Stimulated activated CD4-positive, alpha-beta T cell treated with anti-CD3 and anti-CD28 coated beads, Interleukin-2, amount 100 ng/mL, for 48 hours (primary cell): ENCODE data around the gene ALDH1A2.

Experiments used
- DNase-seq, 2 donors: peaks; one replicate each; pipeline ENCODE4 v3.0.0-alpha.2; 2020

Gene ALDH1A2

DNA sequence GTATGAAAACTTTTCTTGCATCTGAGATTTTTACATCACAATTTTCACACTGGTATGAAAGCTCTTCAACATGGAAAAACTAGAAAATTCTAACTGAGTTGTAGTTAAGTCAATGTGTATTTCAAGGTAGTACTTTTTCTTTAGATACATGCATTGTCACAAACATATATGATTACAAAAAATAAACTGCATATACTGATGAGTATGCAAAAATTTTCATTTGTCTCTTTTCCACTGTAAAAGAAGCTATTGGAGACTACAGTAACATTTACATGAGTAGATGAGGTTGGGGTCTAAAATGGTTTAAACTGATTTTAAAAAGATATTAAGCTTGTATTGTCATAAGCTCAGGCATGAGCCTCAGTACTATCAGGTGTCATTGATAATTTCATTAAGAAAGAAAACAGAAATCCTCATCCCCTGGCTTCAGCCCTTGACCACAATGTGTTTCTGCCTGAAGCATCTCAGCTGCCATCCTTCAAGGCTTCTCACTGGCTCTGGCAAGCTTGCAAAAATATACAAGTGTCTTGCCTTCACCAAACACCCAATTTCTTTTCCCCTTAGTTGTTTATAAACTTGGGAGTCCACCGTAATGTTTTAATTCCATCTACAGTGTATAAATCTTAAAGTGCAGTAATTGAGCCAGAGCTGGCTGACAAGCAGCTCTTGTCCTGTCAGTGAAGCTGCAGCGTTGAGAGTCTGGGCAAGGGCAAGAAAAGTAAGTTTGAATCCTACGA lies 71.9 kb downstream of the ALDH1A2 start:
- no peak for DNase-seq

DNA sequence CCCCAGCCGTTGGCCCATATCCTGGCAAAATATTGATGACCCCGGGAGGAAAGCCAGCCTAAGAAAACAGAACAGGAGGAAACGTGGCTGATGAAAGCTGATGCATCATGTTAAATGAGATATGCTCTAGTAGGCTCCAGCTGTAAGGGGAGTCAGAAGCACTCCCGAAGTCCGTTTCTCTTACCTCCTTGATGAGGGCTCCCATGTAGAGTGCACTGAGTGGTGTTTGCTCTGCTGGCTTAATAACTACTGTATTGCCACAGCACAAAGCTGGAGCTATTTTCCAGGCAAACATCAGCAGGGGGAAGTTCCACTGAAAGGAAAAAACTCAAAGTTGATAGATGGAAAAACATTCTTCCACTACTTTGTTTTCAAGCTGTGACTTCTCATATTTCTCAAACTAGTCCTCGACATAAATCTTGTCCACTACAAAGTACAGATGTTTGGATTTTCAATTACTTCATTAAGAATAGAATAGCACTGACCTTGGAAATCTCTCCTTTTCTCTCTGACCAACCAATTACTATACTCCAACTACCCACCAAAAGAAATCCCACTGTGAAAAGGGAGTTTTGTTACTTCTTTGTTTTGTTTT lies 72.7 kb downstream of the ALDH1A2 start:
- DNase-seq, result no peak

DNA sequence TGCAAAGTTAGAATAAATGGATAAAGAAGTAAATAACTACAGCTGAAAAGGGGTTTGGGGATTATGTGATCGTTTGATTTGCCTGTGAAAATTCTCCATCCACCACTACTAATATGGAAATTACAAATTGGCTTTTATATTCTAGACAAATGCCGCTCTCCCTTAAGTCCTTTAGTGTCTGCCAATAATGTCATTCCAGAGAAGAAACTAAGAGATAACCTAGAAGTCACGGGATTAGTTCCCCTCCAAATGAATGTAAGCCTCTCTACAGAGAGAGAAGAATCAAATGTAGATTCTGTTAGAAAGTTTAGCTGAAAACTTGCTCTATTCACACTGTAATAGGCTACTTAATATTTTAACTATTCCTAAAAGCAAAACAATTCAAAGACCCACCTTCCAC lies 92.0 kb downstream of the ALDH1A2 start:
- DNase-seq, result no peak

DNA sequence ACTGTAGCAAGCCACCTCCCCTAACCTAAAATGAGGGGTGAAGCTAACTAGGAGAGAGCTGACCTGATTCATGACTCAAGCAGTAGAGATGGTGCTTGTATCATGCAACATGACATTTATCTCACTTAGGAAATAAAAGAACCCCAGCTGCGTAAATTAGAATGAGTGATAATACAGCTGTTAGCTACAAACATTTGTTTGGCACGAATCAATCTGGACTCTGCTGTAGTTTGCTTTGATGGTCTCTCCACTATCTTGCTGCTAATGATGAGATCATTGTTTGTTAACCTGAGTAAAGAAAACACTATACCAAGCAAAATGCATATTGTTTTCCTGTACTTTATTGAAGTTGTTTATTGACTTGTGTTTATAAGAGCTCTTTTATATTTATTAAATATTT lies 92.6 kb downstream of the ALDH1A2 start:
- DNase-seq, result no peak

DNA sequence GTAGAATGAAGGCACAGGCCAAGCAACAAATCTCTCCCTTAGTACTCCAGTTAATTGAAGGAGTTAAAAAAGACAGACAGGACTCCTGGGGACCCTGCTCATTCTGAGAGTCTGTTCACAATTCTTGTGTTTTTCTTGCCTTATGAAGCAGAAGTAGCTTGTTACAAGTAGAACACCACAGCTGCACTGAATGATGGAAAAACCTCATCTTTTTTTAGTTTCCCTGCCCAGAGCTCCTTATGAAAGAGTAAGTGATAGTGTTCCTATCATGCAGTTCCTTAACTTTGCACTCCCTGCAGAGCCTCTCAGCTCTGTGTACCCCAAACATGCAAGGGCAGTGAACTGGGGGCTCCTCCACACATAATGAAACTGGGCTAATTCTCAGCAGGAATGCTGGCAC lies 95.5 kb downstream of the ALDH1A2 start:
- DNase-seq, result no peak

DNA sequence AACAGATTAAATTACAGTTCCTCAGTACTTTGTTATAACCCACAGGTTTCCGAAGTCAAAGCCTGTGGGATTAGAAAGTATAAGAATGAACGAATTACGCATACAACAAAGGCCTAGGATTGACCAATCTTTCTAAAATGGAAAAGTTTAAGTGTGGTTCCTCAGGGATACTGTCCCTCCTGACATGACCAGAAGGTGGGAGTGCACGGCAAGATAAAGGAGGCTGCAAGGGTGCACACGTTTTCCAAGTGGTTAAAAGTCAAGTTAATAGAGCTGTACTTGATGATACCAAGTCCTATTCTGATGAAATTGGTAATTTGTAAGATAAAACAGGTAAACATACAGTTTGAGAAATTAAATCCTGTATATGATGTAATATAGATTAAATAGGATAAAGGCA lies 96.2 kb downstream of the ALDH1A2 start:
- no peak for DNase-seq

DNA sequence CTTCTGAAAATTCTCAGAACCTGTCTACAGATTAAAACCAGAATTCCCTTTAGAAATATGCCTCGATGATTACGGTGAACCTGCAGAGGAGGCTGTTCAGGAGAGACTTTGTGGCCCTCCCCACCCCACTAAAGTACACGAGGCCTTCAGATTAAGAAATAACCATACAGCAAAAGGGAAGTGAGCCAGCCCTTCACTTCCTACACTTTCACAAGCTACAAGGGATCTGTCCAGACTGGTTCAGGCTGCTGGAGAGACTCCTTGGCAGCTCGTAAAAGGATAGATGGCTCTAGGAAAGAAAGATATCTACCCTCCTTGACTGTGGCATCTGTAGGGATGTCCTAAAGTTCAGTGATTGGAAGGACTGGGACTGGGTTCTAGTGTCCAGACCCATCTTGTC lies 102.6 kb downstream of the ALDH1A2 start:
- no peak for DNase-seq

DNA sequence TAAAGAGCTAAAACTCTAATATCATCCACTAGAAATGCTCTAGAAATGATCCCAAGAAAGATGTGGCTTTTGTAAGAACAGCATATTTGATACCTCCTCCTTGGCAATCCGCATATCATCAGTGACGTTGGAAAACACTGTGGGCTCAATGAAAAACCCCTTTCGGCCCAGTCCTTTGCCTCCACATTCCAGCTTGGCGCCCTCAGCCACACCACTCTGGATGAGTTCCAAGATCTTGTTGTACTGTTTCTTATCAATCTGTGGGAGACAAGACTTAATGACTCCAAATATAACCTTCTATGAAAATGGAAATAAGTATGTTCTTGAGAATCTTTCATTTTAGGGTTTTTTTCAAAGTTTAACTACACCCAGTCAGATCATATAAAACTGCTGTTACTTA lies 103.6 kb downstream of the ALDH1A2 start:
- DNase-seq, result no peak

DNA sequence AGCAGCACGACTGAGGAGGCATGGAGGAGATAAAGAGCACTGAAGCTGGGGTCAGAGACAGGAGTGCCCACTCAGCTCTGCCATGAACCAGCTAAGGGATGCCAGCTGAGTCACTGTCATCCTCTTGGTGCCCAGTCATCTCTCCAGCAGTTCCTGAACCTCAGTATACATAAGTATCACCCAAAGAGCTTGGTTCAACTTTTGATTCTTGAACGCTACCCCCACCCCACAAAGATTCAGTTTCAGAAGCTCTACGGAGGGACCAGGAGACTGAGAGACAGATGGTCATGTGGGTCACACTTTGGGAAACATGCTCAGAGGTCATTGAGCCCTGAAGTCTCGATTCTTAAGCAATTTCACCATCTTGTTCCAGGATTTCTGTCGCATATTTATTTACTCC lies 108.4 kb downstream of the ALDH1A2 start:
- no peak for DNase-seq

DNA sequence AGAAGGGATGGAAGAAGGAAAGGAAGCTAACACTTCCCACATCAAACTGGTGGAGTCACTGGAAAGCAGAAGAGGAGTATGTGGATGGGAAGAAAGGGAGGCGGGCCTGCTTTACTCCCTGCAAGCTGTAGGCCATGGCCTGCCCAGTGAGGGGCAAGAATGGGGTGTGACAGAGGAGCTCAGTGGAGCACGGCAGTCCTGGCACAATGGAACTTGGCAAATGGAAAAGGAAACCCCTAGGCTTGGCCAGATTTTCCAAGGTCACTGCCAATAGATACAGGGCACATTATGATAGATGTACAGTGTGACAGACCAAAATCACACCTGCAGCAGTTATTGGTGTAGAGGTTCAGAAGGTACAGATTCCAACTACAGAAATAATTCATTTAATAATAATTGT lies 111.6 kb downstream of the ALDH1A2 start:
- no peak for DNase-seq

DNA sequence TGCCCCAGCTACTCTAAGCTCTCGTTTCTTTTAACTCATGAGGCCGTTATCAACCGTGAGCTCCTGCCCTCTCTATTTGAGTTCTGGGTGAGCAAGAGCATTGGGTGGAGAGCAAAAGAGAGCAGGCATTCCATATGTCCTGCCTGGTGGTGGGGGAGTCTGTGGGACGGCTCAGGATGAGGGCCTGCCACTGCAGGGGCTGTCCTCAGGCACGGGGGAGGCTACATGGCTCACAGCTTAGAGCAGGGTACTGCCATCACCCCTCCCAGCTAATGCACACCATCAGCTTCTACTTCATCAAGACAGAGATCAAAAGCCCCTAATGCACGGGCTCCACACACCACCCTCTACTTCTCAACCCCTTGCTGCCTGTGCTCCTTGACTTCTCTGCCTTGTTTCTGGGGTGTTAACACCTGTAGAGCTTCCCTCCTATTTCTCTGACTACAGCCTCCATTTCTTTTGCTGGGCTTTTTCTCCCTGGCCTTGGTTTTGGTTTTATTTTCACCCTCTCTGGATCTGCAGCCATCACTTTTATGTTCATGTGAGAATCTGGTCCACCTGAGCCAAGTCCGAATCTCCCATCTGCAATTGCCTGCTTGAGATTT lies 114.1 kb downstream of the ALDH1A2 start:
- no peak for DNase-seq

DNA sequence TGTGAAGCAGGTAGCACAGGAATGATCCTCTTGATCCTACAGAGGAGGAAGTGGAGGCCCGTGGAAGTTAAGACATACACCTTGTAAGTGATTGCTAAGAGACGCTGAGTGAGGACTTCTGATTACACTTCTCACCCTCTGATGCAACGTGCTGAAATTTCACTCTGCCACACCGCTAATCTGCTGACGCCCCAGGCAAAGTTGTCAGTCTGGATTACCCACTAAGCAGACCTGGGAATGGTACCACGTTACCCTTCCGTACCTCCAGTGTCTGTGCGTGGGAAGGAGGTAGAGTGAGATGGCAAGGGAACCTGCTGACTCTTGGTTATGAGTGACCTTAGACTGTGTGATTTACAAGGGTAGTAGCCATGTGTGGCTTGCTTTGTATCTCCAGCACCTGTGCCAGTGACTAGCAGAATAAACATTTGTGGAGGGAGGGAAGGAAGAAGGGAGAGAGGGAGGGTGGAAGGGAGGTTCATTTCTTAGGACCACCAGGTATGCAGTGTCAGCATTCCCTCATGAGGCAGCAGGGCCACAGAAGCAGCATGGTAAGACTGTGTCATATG lies 115.0 kb downstream of the ALDH1A2 start:
- DNase-seq, result no peak

DNA sequence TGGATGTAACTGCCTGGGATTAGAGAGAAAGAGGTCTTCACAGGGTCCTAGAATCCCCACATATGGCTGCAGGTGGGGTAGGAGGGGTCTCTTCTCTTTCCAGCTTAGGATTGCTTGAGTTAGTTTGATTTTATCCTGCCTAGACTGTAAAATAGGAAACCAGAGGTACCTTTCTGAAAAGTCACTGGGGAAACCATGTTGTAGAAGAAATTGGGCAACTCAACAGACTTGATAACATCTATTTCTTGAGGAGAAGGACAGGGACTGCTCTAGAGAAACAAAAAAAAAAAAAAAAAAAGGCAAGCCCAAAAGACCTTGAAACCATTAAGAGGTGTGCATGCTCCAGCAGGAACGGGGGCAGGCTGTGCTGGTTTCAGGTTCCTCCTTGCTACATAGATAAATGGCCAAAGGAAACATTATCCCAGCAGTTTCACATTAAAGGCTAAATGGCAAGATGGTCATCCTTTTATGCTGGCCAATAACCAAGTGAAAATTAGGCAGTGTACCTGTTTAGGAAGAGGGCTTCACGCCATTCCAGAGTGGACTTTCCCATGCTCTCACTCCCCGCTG lies 116.1 kb downstream of the ALDH1A2 start:
- DNase-seq, result no peak

DNA sequence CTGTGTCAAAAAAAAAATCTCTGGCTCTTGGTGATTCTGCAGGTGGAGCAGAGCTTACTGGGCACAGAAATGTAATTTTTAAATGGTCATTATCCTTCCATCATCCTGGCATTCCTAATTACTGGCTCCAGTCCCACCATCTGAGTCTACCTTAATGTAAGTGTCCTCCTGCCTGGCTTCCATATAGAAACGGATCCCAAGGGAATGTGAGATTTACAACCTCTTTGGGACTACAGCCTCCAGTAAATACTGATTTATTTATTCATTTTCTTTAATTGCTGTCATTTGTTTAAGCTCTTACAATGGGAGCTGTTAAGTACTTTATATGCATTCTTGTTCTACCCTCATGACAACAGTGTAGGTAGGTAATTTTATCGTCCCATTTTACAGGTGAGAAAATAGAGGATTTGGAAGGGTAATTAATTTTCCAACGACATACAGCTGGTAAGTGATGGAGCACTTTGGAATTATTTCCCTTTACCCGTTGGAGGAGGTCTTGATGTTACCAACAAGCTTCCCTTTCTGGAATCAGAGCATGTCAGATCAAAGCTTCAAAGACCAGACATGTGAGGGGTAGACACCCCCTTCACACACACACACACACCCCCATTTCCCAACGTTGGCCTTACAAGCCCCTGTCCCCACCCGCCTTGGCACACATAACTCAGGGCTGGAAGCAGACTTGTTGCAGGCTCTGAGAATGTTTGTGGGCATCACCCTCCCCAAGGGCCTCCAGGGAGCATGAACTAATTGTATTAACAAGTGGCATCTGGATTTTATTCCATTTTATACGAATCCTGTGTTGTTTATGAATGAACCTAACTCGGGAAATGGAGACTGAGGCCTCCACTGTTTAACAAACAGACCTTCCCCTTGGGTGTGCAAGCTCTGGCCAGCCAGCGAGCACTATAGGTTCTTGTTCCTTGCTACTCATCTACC lies 116.9 kb downstream of the ALDH1A2 start:
- no peak for DNase-seq

DNA sequence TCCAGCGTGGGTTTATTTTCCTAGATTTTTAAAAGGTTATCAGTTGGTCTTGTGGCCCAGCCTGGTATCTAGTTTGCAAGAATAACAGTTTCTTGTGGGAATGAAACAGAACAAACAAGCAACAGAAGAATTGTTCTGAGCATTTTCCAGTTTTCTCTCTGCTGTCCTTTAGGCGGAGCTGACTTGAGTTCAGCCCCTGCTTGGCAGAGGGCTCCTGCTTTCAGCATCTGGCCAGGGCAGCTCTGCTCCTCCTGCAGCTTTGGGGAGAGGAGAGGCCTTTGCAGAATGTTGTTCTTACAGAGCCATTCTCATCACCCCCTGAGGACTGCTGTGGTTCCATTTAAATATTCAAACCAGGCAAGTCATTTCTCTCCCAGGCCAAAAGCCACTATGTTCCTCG lies 117.7 kb downstream of the ALDH1A2 start:
- DNase-seq, result no peak

DNA sequence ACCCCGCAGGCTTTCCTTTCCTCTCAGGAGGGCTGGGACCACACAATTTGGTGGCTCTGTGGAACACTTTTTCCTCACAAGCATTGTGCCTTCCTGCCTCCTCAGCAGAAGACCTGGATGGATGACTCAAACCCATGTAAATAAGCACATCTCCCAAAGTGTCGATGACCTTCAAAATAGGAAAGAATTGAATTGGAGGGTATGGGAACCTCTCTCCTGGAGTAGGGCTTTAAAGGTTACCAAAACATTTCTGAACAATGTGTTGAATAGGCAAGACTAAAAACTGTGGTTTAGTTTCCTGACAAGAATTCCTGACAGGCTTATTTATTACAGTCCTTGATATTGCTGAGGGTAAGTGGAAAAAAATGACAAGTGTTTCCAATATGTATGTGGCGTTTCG lies 118.2 kb downstream of the ALDH1A2 start:
- no peak for DNase-seq

DNA sequence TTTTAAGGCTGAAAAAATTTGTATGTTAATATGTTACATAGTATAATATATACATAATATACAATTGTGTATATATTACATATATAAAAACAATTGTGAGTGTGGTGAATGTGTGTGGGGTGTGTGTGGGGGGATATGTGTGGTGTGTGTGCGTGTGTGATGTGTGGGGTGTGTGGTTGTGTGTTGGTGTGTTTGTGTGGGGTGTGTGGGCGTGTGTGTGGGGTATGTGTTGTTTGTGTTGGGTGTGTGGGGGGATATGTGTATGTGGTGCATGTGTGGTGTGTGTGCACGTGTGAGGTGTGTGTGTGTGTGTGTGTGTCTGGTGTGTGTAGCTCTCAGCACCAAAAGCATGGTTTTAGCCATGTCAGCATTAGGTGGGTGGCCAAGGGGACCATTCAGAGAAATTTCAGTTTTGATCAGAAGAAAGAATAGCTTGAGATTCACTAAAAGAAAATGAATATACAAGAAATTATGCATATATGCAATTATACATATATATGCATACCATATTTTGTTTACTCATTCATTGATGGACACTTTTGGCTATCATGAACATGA lies 118.9 kb downstream of the ALDH1A2 start:
- no peak for DNase-seq

DNA sequence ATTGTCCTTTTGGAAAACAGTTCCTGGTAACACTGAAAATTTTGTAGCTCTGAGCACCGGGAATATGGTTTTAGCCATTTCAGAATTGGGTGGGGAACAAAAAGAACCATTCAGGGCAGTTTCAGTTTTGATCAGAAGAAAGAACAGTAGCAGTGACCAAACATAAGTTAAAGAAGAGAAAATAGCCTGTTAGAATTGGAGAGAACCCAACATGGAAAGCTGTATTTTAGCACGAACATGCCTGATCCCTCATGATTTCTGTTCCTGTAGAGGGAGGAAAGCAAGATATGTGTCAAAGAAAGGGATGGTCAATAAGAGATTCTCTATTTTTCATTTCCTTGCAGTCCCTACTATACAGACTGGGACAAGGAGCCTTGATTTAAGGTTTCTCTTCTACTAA lies 119.9 kb downstream of the ALDH1A2 start:
- no peak for DNase-seq

DNA sequence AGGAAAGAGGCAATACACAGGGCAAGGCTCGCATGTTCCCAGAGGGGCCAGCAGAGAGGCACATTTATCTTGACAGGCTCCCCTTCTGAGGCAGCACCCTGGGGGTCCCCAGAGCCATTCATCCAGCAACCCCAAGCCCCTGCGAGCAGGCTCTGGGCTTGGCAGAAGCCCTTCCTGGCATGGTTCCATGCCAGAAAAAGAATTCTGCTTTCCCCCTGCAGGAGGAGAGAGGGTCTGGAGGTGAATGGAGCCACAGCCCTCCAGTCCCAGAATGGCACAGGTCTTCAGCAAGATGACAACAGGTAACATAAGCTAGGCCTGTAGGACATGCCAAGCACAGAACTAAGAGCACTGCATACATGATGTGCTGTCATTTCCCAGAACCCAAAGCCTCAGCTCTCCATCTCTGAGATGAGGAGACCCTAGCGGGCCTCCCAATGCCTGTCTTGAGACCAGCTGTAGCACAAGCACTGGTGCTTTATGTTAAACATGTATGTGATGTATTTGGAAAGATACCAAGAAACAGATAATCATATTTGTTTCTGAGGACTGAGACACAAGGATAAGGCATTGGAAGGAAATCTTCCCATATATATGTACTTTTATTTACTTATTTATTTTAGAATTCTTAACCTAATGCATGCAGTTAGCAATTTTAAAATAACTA lies 121.6 kb downstream of the ALDH1A2 start:
- no peak for DNase-seq

DNA sequence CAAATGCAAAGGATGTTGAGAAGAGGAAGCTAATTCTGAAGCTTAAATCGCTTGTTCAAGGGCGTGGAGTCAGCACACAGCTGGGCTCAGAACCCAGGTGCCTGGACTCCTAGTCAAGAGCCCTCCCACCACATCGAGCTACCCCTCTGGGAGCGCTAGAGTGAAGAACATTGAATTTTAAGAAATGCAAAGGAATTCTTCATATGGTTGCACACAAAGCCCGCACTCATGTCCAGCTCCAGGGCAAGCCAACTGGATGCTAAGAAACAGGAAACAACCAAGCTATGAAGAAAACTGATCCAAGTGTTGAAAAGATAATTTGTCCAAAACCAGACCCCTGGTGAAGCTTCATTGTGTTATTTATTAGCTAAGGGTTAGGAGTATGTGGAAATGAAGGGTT lies 122.3 kb downstream of the ALDH1A2 start:
- DNase-seq, result no peak

DNA sequence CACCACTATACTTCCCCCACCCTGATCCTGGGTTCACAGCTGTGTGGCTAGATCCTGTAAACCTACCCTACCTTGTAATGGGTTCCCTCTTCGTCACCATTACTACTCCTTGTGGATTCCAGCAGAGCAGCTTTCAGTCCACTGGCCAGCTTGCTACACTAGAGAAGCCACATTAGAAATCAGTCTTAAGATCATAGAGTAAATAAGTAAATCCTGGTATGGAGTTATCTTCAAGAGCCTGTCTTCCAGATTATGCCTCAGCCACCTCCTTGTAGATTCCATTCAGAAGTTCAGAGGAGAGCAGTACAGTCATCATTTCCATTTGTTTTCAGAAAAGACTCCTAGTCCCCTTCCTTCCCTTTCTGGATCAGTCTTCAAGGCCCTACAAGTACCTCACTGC lies 123.7 kb downstream of the ALDH1A2 start:
- no peak for DNase-seq

DNA sequence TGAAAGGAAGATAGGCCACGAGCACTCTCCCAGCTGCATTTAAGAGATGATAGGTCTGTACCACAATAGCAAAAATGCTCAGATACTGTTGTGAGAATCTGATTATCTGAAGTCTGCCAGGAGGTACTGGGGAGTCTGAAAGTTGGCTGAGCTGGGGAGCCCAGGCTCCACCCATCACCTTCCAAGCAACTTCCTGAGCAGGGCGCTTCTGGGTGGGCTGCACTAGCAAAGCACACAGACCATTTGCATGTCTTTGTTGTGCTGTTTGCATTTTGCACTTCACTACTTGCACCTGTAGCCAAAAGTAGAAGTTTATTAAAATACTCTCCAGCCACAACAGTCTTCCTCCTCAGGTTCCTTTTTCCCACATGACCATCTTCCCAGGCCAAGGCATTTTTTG lies 133.2 kb downstream of the ALDH1A2 start:
- no peak for DNase-seq
